Neutrophil (primary cell): ENCODE data around the gene IP6K2.

Experiments
- H3K27ac ChIP-seq: fragments of 200-600 bp; sonication (generic); 2 replicates; pipeline ENCODE4 v1.5.1; 2016; ENCODE audit warnings: mild to moderate bottlenecking, moderate library complexity
- H3K27me3 ChIP-seq: fragments of 200-600 bp; sonication (generic); 2 replicates; pipeline ENCODE4 v1.6.0; 2016; ENCODE audit warnings: mild to moderate bottlenecking
- H3K36me3 ChIP-seq: fragments of 200-600 bp; sonication (generic); 2 replicates; pipeline ENCODE4 v1.5.1; 2017
- H3K4me1 ChIP-seq, 2 experiments: fragments of 200-600 bp in 1 of 2; sonication (generic) in 1 of 2; 1 replicate in 1 of 2; 2 replicates in 1 of 2; pipeline versions ENCODE4 v1.5.1 to v1.6.1; 2013 to 2016; ENCODE audit warnings: low read depth in 1 of 2, low read length in 1 of 2, mild to moderate bottlenecking in 1 of 2, moderate library complexity in 1 of 2; ENCODE audit not compliant: control insufficient read depth in 1 of 2, insufficient read depth in 1 of 2
- H3K4me3 ChIP-seq, 2 experiments: fragments of 200-600 bp in 1 of 2; sonication (generic) in 1 of 2; 1 replicate in 1 of 2; 2 replicates in 1 of 2; pipeline ENCODE4 v1.5.1; 2013 to 2016; ENCODE audit warnings: low read depth in 1 of 2, low read length in 1 of 2, mild to moderate bottlenecking in 1 of 2, moderate library complexity in 1 of 2
- H3K9me3 ChIP-seq: fragments of 200-600 bp; sonication (generic); 2 replicates; pipeline ENCODE4 v1.5.1; 2016
- CTCF ChIP-seq: fragments of 200-600 bp; sonication (generic); IDR thresholded peaks from 2 replicates; pipeline ENCODE4 v1.5.1; 2016; ENCODE audit warnings: antibody characterized with exemption

IP6K2 gene

GRCh38 chr3:48700731-48701405 lies 16.2 kb downstream of the IP6K2 start:
- no peak overlapping the region for H3K27ac ChIP-seq
- H3K9me3 ChIP-seq: no peaks in the 10 kb centered on the region
- no peaks in the 10 kb centered on the region for H3K27me3 ChIP-seq
- peaks cover 37% of the 10 kb centered on the region for H3K36me3 ChIP-seq
- H3K4me1 ChIP-seq: no peaks in the 10 kb centered on the region
- H3K4me3 ChIP-seq: no peak overlapping the region
- no peak for TF ChIP-seq CTCF

- no peaks in the 10 kb centered on the region for H3K4me1 ChIP-seq
- no peaks in the 10 kb centered on the region for H3K27me3 ChIP-seq
- no peak overlapping the region for H3K4me3 ChIP-seq
- no peak for TF ChIP-seq CTCF
- peaks cover 50% of the 10 kb centered on the region for H3K36me3 ChIP-seq
- no peaks in the 10 kb centered on the region for H3K9me3 ChIP-seq
- H3K27ac ChIP-seq: no peak overlapping the region
Measured at GRCh38 chr3:48698891-48699290, 18.1 kb downstream of the IP6K2 start.

- H3K4me1 ChIP-seq: no peaks in the 10 kb centered on the region
- H3K27me3 ChIP-seq: no peaks in the 10 kb centered on the region
- no peak overlapping the region for H3K4me3 ChIP-seq
- no peak for TF ChIP-seq CTCF
- H3K9me3 ChIP-seq: no peaks in the 10 kb centered on the region
- no peak overlapping the region for H3K27ac ChIP-seq
- H3K36me3 ChIP-seq: peaks cover 60% of the 10 kb centered on the region
Measured at GRCh38 chr3:48697952-48698351, 19.1 kb downstream of the IP6K2 start.

- Histone ChIP-seq H3K36me3 (peaks cover 73% of the 10 kb centered on the region), H3K27ac (no peak overlapping the region), H3K4me1 (no peaks in the 10 kb centered on the region), H3K9me3 (no peaks in the 10 kb centered on the region), H3K4me3 (no peak overlapping the region), H3K27me3 (no peaks in the 10 kb centered on the region)
- TF ChIP-seq CTCF: no peak
Measured at GRCh38 chr3:48696601-48697000, 20.4 kb downstream of the IP6K2 start.

GRCh38 chr3:48696156-48696555 lies 20.9 kb downstream of the IP6K2 start:
- no peak for TF ChIP-seq CTCF
- Histone ChIP-seq H3K27ac (no peak overlapping the region), H3K36me3 (peaks cover 76% of the 10 kb centered on the region), H3K4me1 (no peaks in the 10 kb centered on the region), H3K27me3 (no peaks in the 10 kb centered on the region), H3K4me3 (no peak overlapping the region), H3K9me3 (no peaks in the 10 kb centered on the region)
